SIG-M5 treated with dmso at 0.1 percent for 504 hours (cell line): ENCODE results near the gene MPV17L.
"Not testable (repeated sequence)": the region's sequence is repeated elsewhere in the genome, so short reads cannot be mapped to it uniquely, and the experiment has no call there.

Source experiments
- DNase-seq: peaks from one replicate; lab custom pipeline; 2025; ENCODE audit not compliant: unreplicated experiment; lab: John Stamatoyannopoulos, UW

MPV17L gene

GRCh38 chr16:15407756-15408155 lies 12.2 kb downstream of the MPV17L start:
- DNase-seq = not testable (repeated sequence)

- not testable (repeated sequence) for DNase-seq
Measured at GRCh38 chr16:15409476-15409875, 13.9 kb downstream of the MPV17L start.

GRCh38 chr16:15415511-15415985 lies 20.0 kb downstream of the MPV17L start:
- DNase-seq = no peak

GRCh38 chr16:15417197-15417596 lies 21.6 kb downstream of the MPV17L start:
- no peak for DNase-seq

- DNase-seq = no peak
Measured at GRCh38 chr16:15418206-15418605, 22.7 kb downstream of the MPV17L start.

GRCh38 chr16:15421696-15422095 lies 26.1 kb downstream of the MPV17L start:
- DNase-seq = not testable (repeated sequence)

GRCh38 chr16:15422222-15422621 lies 26.7 kb downstream of the MPV17L start:
- no peak for DNase-seq

- DNase-seq = no peak
Measured at GRCh38 chr16:15425861-15426260, 30.3 kb downstream of the MPV17L start.

GRCh38 chr16:15426796-15427195 lies 31.2 kb downstream of the MPV17L start:
- no peak for DNase-seq

GRCh38 chr16:15427648-15428239 lies 32.2 kb downstream of the MPV17L start:
- DNase-seq = no peak

- not testable (repeated sequence) for DNase-seq
Measured at GRCh38 chr16:15430884-15431283, 35.3 kb downstream of the MPV17L start.

- DNase-seq = no peak
Measured at GRCh38 chr16:15434079-15434424, 38.5 kb downstream of the MPV17L start.

GRCh38 chr16:15434425-15435215 lies 39.1 kb downstream of the MPV17L start, which contains the start of gene BMERB1:
BMERB1 (plus strand) TSS chr16:15434588; CDS start chr16:15434654, 66 bp downstream.
- DNase-seq = no peak

- no peak for DNase-seq
Measured at GRCh38 chr16:15435216-15435864, 39.8 kb downstream of the MPV17L start.

GRCh38 chr16:15439102-15439501 lies 43.5 kb downstream of the MPV17L start:
- no peak for DNase-seq

- no peak for DNase-seq
Measured at GRCh38 chr16:15439521-15439920, 44.0 kb downstream of the MPV17L start.

- no peak for DNase-seq
Measured at GRCh38 chr16:15440852-15441251, 45.3 kb downstream of the MPV17L start.

- peak; percentile 32 for DNase-seq
Measured at GRCh38 chr16:15442140-15442539, 46.6 kb downstream of the MPV17L start.

- no peak for DNase-seq
Measured at GRCh38 chr16:15443753-15444152, 48.2 kb downstream of the MPV17L start.

- no peak for DNase-seq
Measured at GRCh38 chr16:15444264-15444663, 48.7 kb downstream of the MPV17L start.

GRCh38 chr16:15445450-15445849 lies 49.9 kb downstream of the MPV17L start:
- DNase-seq = no peak

GRCh38 chr16:15446901-15447300 lies 51.3 kb downstream of the MPV17L start:
- DNase-seq = no peak
